Stomach (tissue), 9 donors: Measurements from ENCODE around the gene MSRB2. TPM values are rescaled to one million over a fixed set of nuclear protein-coding genes. Genes with fewer than 3 reads are reported as not detected.
A peak's percentile ranks its signal among the peaks of the same experiment; 100 is the strongest.

Experiments
- DNase-seq, 2 donors: peaks; one replicate each; pipeline versions ENCODE4 v3.0.0 to v3.0.0-alpha.2; 2013 to 2019
- H3K27ac ChIP-seq, 5 donors: fragments of 200-600 bp in 4 of 5; sonication (generic) in 4 of 5; one replicate each; pipeline ENCODE4 v1.5.1; 2013 to 2019; ENCODE audit warnings: mild to moderate bottlenecking in 1 of 5, moderate library complexity in 1 of 5
- H3K27me3 ChIP-seq, 3 donors: fragments of 200-600 bp; sonication (generic); one replicate each; pipeline ENCODE4 v1.5.1; 2017 to 2019; ENCODE audit warnings: mixed run types in 1 of 3
- H3K36me3 ChIP-seq, 4 donors: fragments of 200-600 bp; sonication (generic); 1 replicate in 3 of 4; 2 replicates in 1 of 4; pipeline ENCODE4 v1.5.1; 2016 to 2019
- H3K4me1 ChIP-seq, 4 donors: fragments of 200-600 bp; sonication (generic); one replicate each; pipeline ENCODE4 v1.5.1; 2016 to 2019
- H3K4me3 ChIP-seq, 4 donors: fragments of 200-600 bp; sonication (generic) in 3 of 4; one replicate each; pipeline ENCODE4 v1.5.1; 2016 to 2019; ENCODE audit warnings: mild to moderate bottlenecking in 1 of 4
- H3K9me3 ChIP-seq, 4 donors: fragments of 200-600 bp; sonication (generic); one replicate each; pipeline ENCODE4 v1.5.1; 2016 to 2019
- EP300 ChIP-seq: sonication (generic); formaldehyde crosslinking; IDR thresholded peaks from one replicate; pipeline ENCODE4 v1.6.1; 2017; ENCODE audit warnings: antibody characterized with exemption
- POLR2A ChIP-seq, 4 donors: fragments of 450-650 bp; IDR thresholded peaks; one replicate each; pipeline ENCODE4 v1.6.1; 2016; ENCODE audit warnings: antibody characterized with exemption in 4 of 4, control low read depth in 2 of 4, mild to moderate bottlenecking in 1 of 4, moderate library complexity in 1 of 4
- POLR2AphosphoS5 ChIP-seq, 3 donors: sonication (generic); formaldehyde crosslinking; IDR thresholded peaks; one replicate each; pipeline ENCODE4 v1.6.1; 2016; ENCODE audit warnings: antibody characterized with exemption in 3 of 3
- WGBS, 5 donors: extraction: QIAGEN DNeasy Blood & Tissue Kit in 3 of 5; methylation state at CpG; one replicate each; pipeline versions ENCODE4 v1.1.5 to v1.1.7; 2013 to 2018; 5-methylcytosine and 5-hydroxymethylcytosine counted together
- intact Hi-C: fragments of 100-400 bp; cut with DNase I; formaldehyde crosslinking; loops from one replicate; pipeline ENCODE4 v1.15.1; 2023; ENCODE audit warnings: low total_unique reads
- polyA plus RNA-seq, 3 donors: library from polyadenylated mRNA; stranded (reverse); fragments of 200-250 nt; gene quantifications; one replicate each; pipeline ENCODE4 v1.2.3, GENCODE V29; 2013
- small RNA-seq, 4 donors: library from RNA; depleted of rRNA; stranded (forward); fragments of <200 nt; gene quantifications; one replicate each; pipeline ENCODE3, GENCODE V24; 2016
- total RNA-seq, 5 donors: library from RNA; depleted of rRNA; stranded (reverse); fragments of >200 nt; gene quantifications; one replicate each; pipeline versions ENCODE4 v1.1.0 to v1.2.3, GENCODE V29; 2014 to 2016
- TF ChIP-seq, protein P1 (sequence below), 7 experiments: fragments of 450-650 bp in 4 of 7; fragments of 200-600 bp in 3 of 7; sonication (generic) in 3 of 7; IDR thresholded peaks; one replicate each; pipeline ENCODE4 v1.5.1; 2016 to 2019; ENCODE audit warnings: antibody characterized with exemption in 7 of 7, control low read depth in 2 of 7, mild to moderate bottlenecking in 1 of 7
- donor health status: healthy with polysubstance abuse.
- donor health status: Bipolar disorder and iron deficiency.
- donor health status: healthy.

Gene MSRB2
- total and polyA plus RNA-seq, 8 donors: 2.3 to 35.6 (median 13.5) TPM

DNA sequence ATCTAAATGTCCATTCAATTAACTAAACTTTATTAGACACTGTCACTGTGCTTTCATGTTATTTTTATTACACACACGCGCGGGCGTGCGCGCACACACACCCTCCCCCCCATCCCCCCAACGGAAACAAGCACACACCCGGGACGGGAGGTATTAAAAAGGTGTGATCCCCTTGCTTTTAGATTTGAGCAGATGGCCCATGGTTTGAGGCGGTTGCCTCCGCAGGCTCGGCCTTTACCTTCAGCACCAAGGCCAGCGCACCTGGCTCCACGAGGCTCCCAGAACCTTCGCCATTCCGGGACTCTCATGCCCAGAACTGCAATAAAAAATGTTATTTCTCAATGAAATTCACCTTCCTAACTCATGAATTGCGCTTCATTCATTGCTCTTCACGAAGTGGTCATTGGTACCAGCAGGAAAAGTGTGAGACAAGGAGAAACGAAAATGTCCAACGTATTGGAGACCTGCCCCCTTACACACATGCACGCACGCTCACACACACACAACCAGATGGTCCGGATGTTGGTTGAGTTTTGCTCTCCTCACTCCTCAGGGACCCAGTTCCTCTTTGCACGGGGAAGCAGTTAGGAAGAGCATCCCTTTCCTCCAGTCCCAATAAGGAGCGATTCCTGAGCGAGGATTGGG is 76.0 kb downstream of the MSRB2 start:
- no peak overlapping the region for H3K27ac ChIP-seq
- peak in 1 of 2 donors; percentile 82 for DNase-seq
- WGBS, 5 donors: 12 to 20% (median 17%) methylated on average over 26 of the region's 26 CpGs
- H3K9me3 ChIP-seq: no peaks in the 10 kb centered on the region
- H3K36me3 ChIP-seq: no peaks in the 10 kb centered on the region
- TF ChIP-seq POLR2A (IDR thresholded peaks at IDR 0.05): no peak
- TF ChIP-seq POLR2AphosphoS5 (IDR thresholded peaks at IDR 0.05): no peak
- TF ChIP-seq, protein P1, sequence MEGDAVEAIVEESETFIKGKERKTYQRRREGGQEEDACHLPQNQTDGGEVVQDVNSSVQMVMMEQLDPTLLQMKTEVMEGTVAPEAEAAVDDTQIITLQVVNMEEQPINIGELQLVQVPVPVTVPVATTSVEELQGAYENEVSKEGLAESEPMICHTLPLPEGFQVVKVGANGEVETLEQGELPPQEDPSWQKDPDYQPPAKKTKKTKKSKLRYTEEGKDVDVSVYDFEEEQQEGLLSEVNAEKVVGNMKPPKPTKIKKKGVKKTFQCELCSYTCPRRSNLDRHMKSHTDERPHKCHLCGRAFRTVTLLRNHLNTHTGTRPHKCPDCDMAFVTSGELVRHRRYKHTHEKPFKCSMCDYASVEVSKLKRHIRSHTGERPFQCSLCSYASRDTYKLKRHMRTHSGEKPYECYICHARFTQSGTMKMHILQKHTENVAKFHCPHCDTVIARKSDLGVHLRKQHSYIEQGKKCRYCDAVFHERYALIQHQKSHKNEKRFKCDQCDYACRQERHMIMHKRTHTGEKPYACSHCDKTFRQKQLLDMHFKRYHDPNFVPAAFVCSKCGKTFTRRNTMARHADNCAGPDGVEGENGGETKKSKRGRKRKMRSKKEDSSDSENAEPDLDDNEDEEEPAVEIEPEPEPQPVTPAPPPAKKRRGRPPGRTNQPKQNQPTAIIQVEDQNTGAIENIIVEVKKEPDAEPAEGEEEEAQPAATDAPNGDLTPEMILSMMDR (IDR thresholded peaks at IDR 0.05): no peak
- no peak for TF ChIP-seq EP300
- intact Hi-C loops: no loop called here
- H3K4me3 ChIP-seq: no peak overlapping the region
- peaks cover 0 to 31% (median 17%) of the 10 kb centered on the region in 4 donors for H3K4me1 ChIP-seq
- H3K27me3 ChIP-seq: peaks cover 18 to 81% (median 48%) of the 10 kb centered on the region in 3 donors

Small RNA genes within 50 kb of the gene (small RNA-seq; reads per million reads assigned to genes)
- 0 to 0.10 (median 0) reads per million in 4 donors for gene RF00561

Other genes with a start within 250 kb of the MSRB2 start
- gene ARMC3, start 167.5 kb upstream of the MSRB2 start, total RNA-seq: not detected
- not detected for gene ARMC3, start 167.5 kb upstream of the MSRB2 start, polyA plus RNA-seq
- gene PTF1A, start 96.7 kb downstream of the MSRB2 start, total RNA-seq: 1 to 10 TPM in 1 of 5 donors, under 1 TPM in 1, not detected in 3; 0.55 to 1.3 TPM
- 1 to 10 TPM in 1 of 3 donors, under 1 TPM in 1, not detected in 1; 0.35 to 3.4 TPM for gene PTF1A, start 96.7 kb downstream of the MSRB2 start, polyA plus RNA-seq
- gene C10orf67, start 249.2 kb downstream of the MSRB2 start, total RNA-seq: 1 to 10 TPM in 1 of 5 donors, under 1 TPM in 1, not detected in 3; 0.18 to 1.2 TPM
- gene C10orf67, start 249.2 kb downstream of the MSRB2 start, polyA plus RNA-seq: under 1 TPM in 1 of 3 donors, not detected in 2; 0.31 TPM